IMR-90 (cell line): ENCODE data around the gene ACHE. TPM values are rescaled to one million over a fixed set of nuclear protein-coding genes. Genes with fewer than 3 reads are reported as not detected.
"Not testable (repeated sequence)": the region's sequence is repeated elsewhere in the genome, so short reads cannot be mapped to it uniquely, and the experiment has no call there.

Source experiments
- ATAC-seq: fragments of 200-7000 bp; cut with Tn5 transposase; 2 replicates; pipeline ENCODE4 v1.9.1; 2020; ENCODE audit warnings: low read depth, mild to moderate bottlenecking, moderate library complexity
- BruUV-seq: library from RNA; stranded (reverse); fragments of 400-500 nt; replicated peaks from 2 replicates; lab custom pipeline; 2021; lab: Mats Ljungman, UMichigan
- CTCF ChIA-PET: fragments of 300-600 bp; formaldehyde crosslinking; extraction: SDS; loops from one replicate; lab custom pipeline; 2021; ENCODE audit warnings: antibody characterized with exemption; lab: Yijun Ruan, JAX
- POLR2A ChIA-PET: fragments of 300-600 bp; sonication (Branson Sonifier 250); formaldehyde crosslinking; loops from one replicate; lab custom pipeline; 2022; ENCODE audit warnings: antibody characterized with exemption; ENCODE audit not compliant: unreplicated experiment; lab: Charles Lee
- DNase-seq: peaks from one replicate; pipeline ENCODE4 v3.0.0; 2013
- H2AFZ ChIP-seq: replicated peaks from 2 replicates; pipeline ENCODE3; 2013; ENCODE audit warnings: low read length, mild to moderate bottlenecking; ENCODE audit not compliant: poor library complexity
- H2AK5ac ChIP-seq: 2 replicates; pipeline ENCODE4 v1.6.1; 2013; ENCODE audit warnings: low read depth, low read length, inconsistent platforms
- H2AK9ac ChIP-seq: replicated peaks from 2 replicates; pipeline ENCODE3; 2013; ENCODE audit warnings: mild to moderate bottlenecking, low read depth, low read length, moderate library complexity; ENCODE audit not compliant: poor library complexity
- H2BK120ac ChIP-seq: 2 replicates; pipeline ENCODE4 v1.6.1; 2013; ENCODE audit warnings: low read depth, low read length, inconsistent platforms
- H2BK15ac ChIP-seq: 3 replicates; pipeline ENCODE4 v1.6.1; 2013; ENCODE audit warnings: low read depth, low read length, inconsistent platforms
- H2BK20ac ChIP-seq: 2 replicates; pipeline ENCODE4 v1.6.1; 2013; ENCODE audit warnings: low read depth, mild to moderate bottlenecking, inconsistent platforms, low read length, moderate library complexity
- H2BK5ac ChIP-seq: 2 replicates; pipeline ENCODE4 v1.6.1; 2013; ENCODE audit warnings: mild to moderate bottlenecking, low read depth, low read length, inconsistent platforms; ENCODE audit not compliant: poor library complexity, severe bottlenecking
- H3K14ac ChIP-seq: replicated peaks from 2 replicates; pipeline ENCODE4 v1.6.1; 2013; ENCODE audit warnings: low read depth, low read length, inconsistent platforms
- H3K18ac ChIP-seq: 2 replicates; pipeline ENCODE4 v1.6.1; 2013; ENCODE audit warnings: low read depth, low read length, control low read depth
- H3K23ac ChIP-seq: 2 replicates; pipeline ENCODE4 v1.6.1; 2013; ENCODE audit warnings: low read depth, low read length, inconsistent platforms
- H3K27ac ChIP-seq: 2 replicates; pipeline ENCODE4 v1.5.1; 2013; ENCODE audit warnings: mild to moderate bottlenecking, control low read depth, low read length; ENCODE audit not compliant: insufficient read depth
- H3K27me3 ChIP-seq: 2 replicates; pipeline ENCODE4 v1.6.1; 2013; ENCODE audit warnings: low read length; ENCODE audit not compliant: control insufficient read depth, insufficient read depth
- H3K36me3 ChIP-seq: 2 replicates; pipeline ENCODE4 v1.6.1; 2013; ENCODE audit warnings: low read length, mixed read lengths; ENCODE audit not compliant: control insufficient read depth, insufficient read depth
- H3K4ac ChIP-seq: 2 replicates; pipeline ENCODE4 v1.6.1; 2013; ENCODE audit warnings: low read depth, low read length, inconsistent platforms
- H3K4me1 ChIP-seq: 2 replicates; pipeline ENCODE4 v1.6.1; 2013; ENCODE audit warnings: low read length, mixed read lengths; ENCODE audit not compliant: control insufficient read depth, insufficient read depth
- H3K4me2 ChIP-seq: 2 replicates; pipeline ENCODE4 v1.6.1; 2013; ENCODE audit warnings: low read depth, mild to moderate bottlenecking, control low read depth, low read length, moderate library complexity
- H3K4me3 ChIP-seq: 2 replicates; pipeline ENCODE4 v1.5.1; 2013; ENCODE audit warnings: low read depth, mild to moderate bottlenecking, control low read depth, low read length, moderate library complexity; ENCODE audit not compliant: insufficient read depth
- H3K56ac ChIP-seq: 2 replicates; pipeline ENCODE4 v1.6.1; 2013; ENCODE audit warnings: low read length, inconsistent platforms; ENCODE audit not compliant: insufficient read depth; ENCODE audit errors: extremely low read depth
- H3K79me1 ChIP-seq, 2 experiments: 2 replicates each; pipeline ENCODE4 v1.6.1; 2013; ENCODE audit warnings: low read length in 2 of 2, inconsistent platforms in 1 of 2, low read depth in 1 of 2
- H3K9ac ChIP-seq: 2 replicates; pipeline ENCODE4 v1.6.1; 2013; ENCODE audit warnings: low read depth, low read length, control low read depth
- H3K9me1 ChIP-seq: 2 replicates; pipeline ENCODE4 v1.6.1; 2013; ENCODE audit warnings: low read length, inconsistent platforms; ENCODE audit not compliant: insufficient read depth
- H3K9me3 ChIP-seq: 2 replicates; pipeline ENCODE4 v1.6.1; 2013; ENCODE audit warnings: low read length; ENCODE audit not compliant: control insufficient read depth, insufficient read depth
- H4K20me1 ChIP-seq: 2 replicates; pipeline ENCODE4 v1.6.1; 2013; ENCODE audit warnings: low read length, inconsistent platforms; ENCODE audit not compliant: insufficient read depth
- H4K5ac ChIP-seq: 2 replicates; pipeline ENCODE4 v1.6.1; 2013; ENCODE audit warnings: mild to moderate bottlenecking, low read depth, low read length, control low read depth
- H4K8ac ChIP-seq, 2 experiments: 2 replicates each; pipeline ENCODE4 v1.6.1; 2013; ENCODE audit warnings: low read depth in 2 of 2, low read length in 2 of 2, control low read depth in 1 of 2, inconsistent platforms in 1 of 2
- H4K91ac ChIP-seq: 2 replicates; pipeline ENCODE4 v1.6.1; 2013; ENCODE audit warnings: low read depth, low read length, inconsistent platforms; ENCODE audit not compliant: insufficient read depth
- FOS ChIP-seq: fragments of 150-350 bp; IDR thresholded peaks from 2 replicates; pipeline ENCODE4 v1.6.1; 2016; ENCODE audit warnings: low read depth, low read length
- MAZ ChIP-seq: IDR thresholded peaks from 2 replicates; pipeline ENCODE4 v1.6.1; 2012; ENCODE audit warnings: low read depth, mild to moderate bottlenecking, low read length, improper control_type of control experiment, moderate library complexity, borderline replicate concordance
- POLR2A ChIP-seq: IDR thresholded peaks from 2 replicates; pipeline ENCODE4 v1.6.1; 2012; ENCODE audit warnings: mild to moderate bottlenecking, low read depth, low read length
- SMC3 ChIP-seq: fragments of 150-350 bp; IDR thresholded peaks from 2 replicates; pipeline ENCODE4 v1.6.1; 2016; ENCODE audit warnings: low read depth, mild to moderate bottlenecking, antibody characterized with exemption, low read length, moderate library complexity
- whole genome bisulfite sequencing, 2 experiments: methylation state at CpG; one replicate each; pipeline versions ENCODE4 v1.1.5 to v1.1.7; 2013; ENCODE audit warnings: missing lambda C conversion rate in 2 of 2; ENCODE audit not compliant: insufficient read length in 1 of 2; ENCODE audit errors: extremely low coverage in 2 of 2; 5-methylcytosine and 5-hydroxymethylcytosine counted together
- dilution Hi-C: fragments of 300-500 bp; cut with HindIII; formaldehyde crosslinking; loops from one replicate; pipeline ENCODE4 v1.14.3; 2018; ENCODE audit warnings: low sequenced_read_pairs; ENCODE audit not compliant: unreplicated experiment
- in situ Hi-C: fragments of 300-500 bp; cut with MboI; formaldehyde crosslinking; loops from 3 replicates; pipeline ENCODE4 v1.14.3; 2019; ENCODE audit warnings: low sequenced_read_pairs, inconsistent platforms, mixed read lengths
- intact Hi-C: fragments of 100-400 bp; cut with micrococcal nuclease; formaldehyde crosslinking; loops from 2 replicates; pipeline ENCODE4 v1.10.0; 2022
- polyA plus RNA-seq, 3 experiments: library from polyadenylated mRNA; depleted of rRNA; stranded (reverse); fragments of >200 nt; gene quantifications; 2 replicates each; pipeline ENCODE4 v1.2.3, GENCODE V29; 2012; ENCODE audit warnings: low replicate concordance in 1 of 3
- total RNA-seq: library from RNA; depleted of rRNA; stranded (reverse); fragments of >200 nt; gene quantifications from 2 replicates; pipeline ENCODE4 v1.2.3, GENCODE V29; 2012
- TF ChIP-seq, protein P1 (sequence below): fragments of 150-350 bp; IDR thresholded peaks from 2 replicates; pipeline ENCODE4 v1.6.1; 2016; ENCODE audit warnings: low read depth, mild to moderate bottlenecking, low read length, moderate library complexity, borderline replicate concordance

ACHE gene
- total and polyA plus RNA-seq, 2 of the 4 experiments (the other 2 are of a cell fraction), result 0.41 TPM; not detected in 1

DNA sequence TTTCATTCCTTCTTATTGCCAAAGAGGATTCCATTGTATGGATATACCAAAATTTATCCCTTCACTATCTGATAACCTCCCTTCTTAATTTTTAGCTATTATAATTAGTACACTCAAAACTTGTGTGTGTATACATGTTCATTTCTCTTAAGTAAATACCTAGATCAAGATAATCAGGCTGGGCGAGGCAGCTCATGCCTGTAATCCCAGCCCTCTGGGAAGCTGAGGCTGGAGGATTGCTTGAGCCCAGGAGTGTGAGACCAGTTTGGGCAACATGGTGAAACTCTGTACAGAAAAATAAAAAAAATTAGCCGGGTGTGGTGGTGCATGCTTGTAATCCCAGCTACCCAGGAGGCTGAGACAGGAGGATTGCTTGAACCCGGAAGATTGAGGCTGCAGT lies 15.8 kb upstream of the ACHE start:
- ChIA-PET POLR2A (no interaction called here), CTCF (no interaction called here)
- H3K4ac ChIP-seq, result no peak overlapping the region
- no peak overlapping the region for H3K4me3 ChIP-seq
- BruUV-seq, result no TSS peak
- no peaks in the 10 kb centered on the region for H4K20me1 ChIP-seq
- no peak overlapping the region for H3K4me2 ChIP-seq
- no peak overlapping the region for H2BK20ac ChIP-seq
- H3K27me3 ChIP-seq, result no peaks in the 10 kb centered on the region
- H3K36me3 ChIP-seq, result no peaks in the 10 kb centered on the region
- H3K27ac ChIP-seq, result no peak overlapping the region
- H3K4me1 ChIP-seq, result no peaks in the 10 kb centered on the region
- no peak for DNase-seq
- H2AK9ac ChIP-seq, result no peak overlapping the region
- H3K9me1 ChIP-seq, result no peaks in the 10 kb centered on the region
- no peak for ATAC-seq
- H3K79me1 ChIP-seq, result no peaks in the 10 kb centered on the region
- no peak overlapping the region for H2BK120ac ChIP-seq
- H3K18ac ChIP-seq, result no peak overlapping the region
- H2BK5ac ChIP-seq, result no peak overlapping the region
- H3K9ac ChIP-seq, result no peak overlapping the region
- WGBS, 2 experiments, result no CpG with 5 or more reads among the region's 3 CpGs
- TF ChIP-seq POLR2A (no peak), MAZ (no peak), SMC3 (no peak), FOS (no peak)
- TF ChIP-seq, protein P1, sequence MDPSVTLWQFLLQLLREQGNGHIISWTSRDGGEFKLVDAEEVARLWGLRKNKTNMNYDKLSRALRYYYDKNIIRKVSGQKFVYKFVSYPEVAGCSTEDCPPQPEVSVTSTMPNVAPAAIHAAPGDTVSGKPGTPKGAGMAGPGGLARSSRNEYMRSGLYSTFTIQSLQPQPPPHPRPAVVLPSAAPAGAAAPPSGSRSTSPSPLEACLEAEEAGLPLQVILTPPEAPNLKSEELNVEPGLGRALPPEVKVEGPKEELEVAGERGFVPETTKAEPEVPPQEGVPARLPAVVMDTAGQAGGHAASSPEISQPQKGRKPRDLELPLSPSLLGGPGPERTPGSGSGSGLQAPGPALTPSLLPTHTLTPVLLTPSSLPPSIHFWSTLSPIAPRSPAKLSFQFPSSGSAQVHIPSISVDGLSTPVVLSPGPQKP, result no peak
- no peak overlapping the region for H2BK15ac ChIP-seq
- H4K5ac ChIP-seq, result no peak overlapping the region
- H3K9me3 ChIP-seq, result peaks cover 2% of the 10 kb centered on the region; the same call in 1 of the 2 replicates
- no peak overlapping the region for H3K23ac ChIP-seq
- no peak overlapping the region for H4K91ac ChIP-seq
- no peak overlapping the region for H3K56ac ChIP-seq
- in situ Hi-C loops (no loop called here), dilution Hi-C loops (no loop called here), intact Hi-C loops (no loop called here)
- H2AK5ac ChIP-seq, result no peak overlapping the region
- no peak overlapping the region for H2AFZ ChIP-seq
- no peak overlapping the region for H3K14ac ChIP-seq
- no peak overlapping the region for H4K8ac ChIP-seq

DNA sequence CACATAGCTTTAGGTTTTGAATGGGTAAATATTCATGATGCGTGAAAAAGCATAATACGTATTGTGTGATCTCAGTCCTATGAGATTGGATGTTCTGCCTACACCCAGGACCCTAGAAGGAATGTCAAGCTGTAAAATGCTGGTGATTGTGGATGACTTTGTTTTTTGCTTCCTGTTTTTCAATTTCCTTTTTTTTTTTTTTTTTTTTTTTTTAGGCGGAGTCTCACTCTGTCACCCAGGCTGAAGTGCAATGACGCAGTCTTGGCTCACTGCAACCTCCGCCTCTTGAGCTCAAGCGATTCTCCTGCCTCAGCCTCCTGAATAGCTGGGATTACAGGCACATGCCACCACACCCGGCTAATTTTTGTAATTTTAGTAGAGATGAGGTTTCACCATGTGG lies 14.8 kb upstream of the ACHE start:
- H3K27ac ChIP-seq, H3K4me3 ChIP-seq, in situ Hi-C loops, H2BK20ac ChIP-seq, H3K9me1 ChIP-seq, H3K9me3 ChIP-seq, H2AK9ac ChIP-seq, H3K23ac ChIP-seq, H2BK15ac ChIP-seq, intact Hi-C loops, H3K36me3 ChIP-seq, H3K56ac ChIP-seq, H3K4me2 ChIP-seq, dilution Hi-C loops, BruUV-seq, H3K9ac ChIP-seq, H3K4ac ChIP-seq, POLR2A ChIA-PET, H3K14ac ChIP-seq, ATAC-seq, H3K4me1 ChIP-seq, H4K91ac ChIP-seq, H2BK120ac ChIP-seq, H3K27me3 ChIP-seq, H2BK5ac ChIP-seq, H2AK5ac ChIP-seq, H4K5ac ChIP-seq, H4K20me1 ChIP-seq, H3K79me1 ChIP-seq, H4K8ac ChIP-seq, H3K18ac ChIP-seq, H2AFZ ChIP-seq, DNase-seq: not testable (repeated sequence)
- CTCF ChIA-PET, result interaction anchor here (0.6 kb wide), 2 partner anchors 97 to 167 kb away, joined by 4 to 5 read pairs; no protein-coding TSS in a partner anchor
- WGBS, 2 experiments, result 100% methylated on average over 2 of the region's 7 CpGs; no CpG with 5 or more reads in 1 of the 2 experiments
